A549 (cell line): ENCODE data around the gene DDIT4L.

Experiments
- BHLHE40 ChIP-seq: IDR thresholded peaks from 2 replicates; pipeline ENCODE4 v1.6.1; 2012; ENCODE audit warnings: low read depth, low read length, inconsistent platforms
- EP300 ChIP-seq, 2 experiments: fragments of >200 bp; sonication (Bioruptor Twin); formaldehyde crosslinking; IDR thresholded peaks; 2 replicates in 1 of 2; 3 replicates in 1 of 2; pipeline ENCODE4 v1.6.1; 2016 to 2017
- HDAC2 ChIP-seq: fragments of 200-600 bp; sonication (generic); IDR thresholded peaks from 2 replicates; pipeline ENCODE4 v1.6.1; 2016
- NFE2L2 ChIP-seq: fragments of 150-350 bp; conservative IDR thresholded peaks from 2 replicates; pipeline ENCODE4 v1.6.1; 2014; ENCODE audit warnings: low read length
- POLR2AphosphoS2 ChIP-seq: conservative IDR thresholded peaks from 2 replicates; pipeline ENCODE4 v1.6.1; 2012; ENCODE audit warnings: low read length, improper control_type of control experiment, inconsistent platforms
- SMC3 ChIP-seq: fragments of >200 bp; sonication (Bioruptor Twin); formaldehyde crosslinking; IDR thresholded peaks from 3 replicates; pipeline ENCODE4 v1.6.1; 2018; ENCODE audit warnings: inconsistent platforms
- TP53 ChIP-seq: fragments of 250-450 bp; sonication (Bioruptor Pico); IDR thresholded peaks from 2 replicates; pipeline ENCODE4 v1.5.0; 2021; ENCODE audit warnings: mild to moderate bottlenecking, moderate library complexity
- TF ChIP-seq, protein P1 (sequence below): IDR thresholded peaks from 2 replicates; pipeline ENCODE4 v1.6.1; 2012
- TF ChIP-seq, protein P2 (sequence below): fragments of >200 bp; sonication (Bioruptor Twin); formaldehyde crosslinking; IDR thresholded peaks from 3 replicates; pipeline ENCODE4 v1.5.1; 2016
- TF ChIP-seq, protein P3 (sequence below): IDR thresholded peaks from 2 replicates; pipeline ENCODE4 v1.6.1; 2012; ENCODE audit warnings: low read depth, borderline replicate concordance

DNA sequence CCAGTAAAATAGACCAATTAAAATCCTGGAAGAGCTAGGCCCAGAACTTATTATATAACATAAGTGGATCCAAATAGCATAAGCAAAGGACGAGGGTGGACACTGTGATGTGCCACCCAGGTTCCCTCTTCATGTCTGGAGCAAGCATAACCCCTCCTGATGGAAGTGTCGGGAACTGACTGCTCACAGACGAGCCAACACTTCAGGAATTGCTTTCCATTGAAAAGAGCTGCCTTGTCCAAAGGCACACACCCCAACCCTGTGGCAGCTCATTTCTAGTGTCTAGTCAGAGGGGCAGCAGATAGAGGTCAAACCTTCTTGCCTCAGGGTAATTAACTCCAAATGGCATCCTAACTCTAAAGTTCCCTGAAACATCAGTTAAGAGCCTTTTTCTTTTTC, 15.3 kb downstream of the DDIT4L start:
- no peak for TF ChIP-seq TP53 (CRISPR knock-in tag)
- TF ChIP-seq POLR2AphosphoS2: no peak
- no peak for TF ChIP-seq HDAC2
- TF ChIP-seq, protein P1, sequence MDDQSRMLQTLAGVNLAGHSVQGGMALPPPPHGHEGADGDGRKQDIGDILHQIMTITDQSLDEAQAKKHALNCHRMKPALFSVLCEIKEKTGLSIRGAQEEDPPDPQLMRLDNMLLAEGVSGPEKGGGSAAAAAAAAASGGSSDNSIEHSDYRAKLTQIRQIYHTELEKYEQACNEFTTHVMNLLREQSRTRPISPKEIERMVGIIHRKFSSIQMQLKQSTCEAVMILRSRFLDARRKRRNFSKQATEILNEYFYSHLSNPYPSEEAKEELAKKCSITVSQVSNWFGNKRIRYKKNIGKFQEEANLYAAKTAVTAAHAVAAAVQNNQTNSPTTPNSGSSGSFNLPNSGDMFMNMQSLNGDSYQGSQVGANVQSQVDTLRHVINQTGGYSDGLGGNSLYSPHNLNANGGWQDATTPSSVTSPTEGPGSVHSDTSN: no peak
- no peak for TF ChIP-seq NFE2L2
- no peak for TF ChIP-seq BHLHE40
- TF ChIP-seq, protein P2, sequence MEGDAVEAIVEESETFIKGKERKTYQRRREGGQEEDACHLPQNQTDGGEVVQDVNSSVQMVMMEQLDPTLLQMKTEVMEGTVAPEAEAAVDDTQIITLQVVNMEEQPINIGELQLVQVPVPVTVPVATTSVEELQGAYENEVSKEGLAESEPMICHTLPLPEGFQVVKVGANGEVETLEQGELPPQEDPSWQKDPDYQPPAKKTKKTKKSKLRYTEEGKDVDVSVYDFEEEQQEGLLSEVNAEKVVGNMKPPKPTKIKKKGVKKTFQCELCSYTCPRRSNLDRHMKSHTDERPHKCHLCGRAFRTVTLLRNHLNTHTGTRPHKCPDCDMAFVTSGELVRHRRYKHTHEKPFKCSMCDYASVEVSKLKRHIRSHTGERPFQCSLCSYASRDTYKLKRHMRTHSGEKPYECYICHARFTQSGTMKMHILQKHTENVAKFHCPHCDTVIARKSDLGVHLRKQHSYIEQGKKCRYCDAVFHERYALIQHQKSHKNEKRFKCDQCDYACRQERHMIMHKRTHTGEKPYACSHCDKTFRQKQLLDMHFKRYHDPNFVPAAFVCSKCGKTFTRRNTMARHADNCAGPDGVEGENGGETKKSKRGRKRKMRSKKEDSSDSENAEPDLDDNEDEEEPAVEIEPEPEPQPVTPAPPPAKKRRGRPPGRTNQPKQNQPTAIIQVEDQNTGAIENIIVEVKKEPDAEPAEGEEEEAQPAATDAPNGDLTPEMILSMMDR: no peak
- TF ChIP-seq, protein P3, sequence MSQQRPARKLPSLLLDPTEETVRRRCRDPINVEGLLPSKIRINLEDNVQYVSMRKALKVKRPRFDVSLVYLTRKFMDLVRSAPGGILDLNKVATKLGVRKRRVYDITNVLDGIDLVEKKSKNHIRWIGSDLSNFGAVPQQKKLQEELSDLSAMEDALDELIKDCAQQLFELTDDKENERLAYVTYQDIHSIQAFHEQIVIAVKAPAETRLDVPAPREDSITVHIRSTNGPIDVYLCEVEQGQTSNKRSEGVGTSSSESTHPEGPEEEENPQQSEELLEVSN: no peak
- no peak for TF ChIP-seq EP300 (IDR thresholded peaks at IDR 0.05)
- no peak for TF ChIP-seq SMC3
